Sigmoid colon (tissue), 4 donors: Measurements from ENCODE around the gene PCDH15.

Experiments used
- CTCF ChIP-seq, 4 experiments: fragments of 450-650 bp in 3 of 4; fragments of 200-600 bp in 1 of 4; IDR thresholded peaks; one replicate each; pipeline ENCODE4 v1.5.1; 2016 to 2019; ENCODE audit warnings: antibody characterized with exemption in 4 of 4, mild to moderate bottlenecking in 3 of 4, moderate library complexity in 2 of 4
- POLR2A ChIP-seq, 2 donors: fragments of 450-650 bp; IDR thresholded peaks; one replicate each; pipeline ENCODE4 v1.6.1; 2016; ENCODE audit warnings: antibody characterized with exemption in 2 of 2, mild to moderate bottlenecking in 2 of 2, moderate library complexity in 2 of 2
- POLR2AphosphoS5 ChIP-seq, 4 donors: sonication (generic); formaldehyde crosslinking; IDR thresholded peaks; one replicate each; pipeline ENCODE4 v1.6.1; 2017; ENCODE audit warnings: antibody characterized with exemption in 4 of 4

- TF ChIP-seq CTCF (IDR thresholded peaks at IDR 0.05) (no peak), POLR2A (IDR thresholded peaks at IDR 0.05) (no peak), POLR2AphosphoS5 (IDR thresholded peaks at IDR 0.05) (no peak)
These were observed 896.4 kb downstream of the PCDH15 start for GRCh38 chr10:53904506-53905241.
